ENCODE data around the gene TSGA10IP.

TSGA10IP gene

DNA sequence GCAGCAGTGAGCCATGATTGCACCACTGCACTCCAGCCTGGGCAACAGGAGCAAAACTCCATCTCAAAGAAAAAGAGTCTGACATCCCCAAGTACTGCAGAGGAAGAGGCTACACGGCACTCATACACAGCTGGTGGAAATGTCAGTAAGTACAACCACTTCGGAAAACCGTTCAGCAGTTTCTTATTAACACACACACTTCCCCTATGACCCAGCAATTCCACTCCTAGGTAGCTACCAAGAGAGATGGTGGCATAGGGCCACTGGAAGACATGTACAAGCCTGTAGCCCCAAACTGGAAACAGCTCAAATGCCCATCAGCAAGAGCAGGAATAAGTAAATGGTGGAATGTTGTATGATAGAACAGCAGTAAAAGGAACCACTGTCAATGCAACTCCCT, 22.7 kb upstream of the TSGA10IP start:
- no peaks in the 10 kb centered on the region for H3K27me3 ChIP-seq (ENCODE audit: control insufficient read depth in 3 of 3, insufficient read depth in 3 of 3, low read depth in 1 of 3, low read length in 3 of 3)
- H2AK5ac ChIP-seq (ENCODE audit: low read depth, low read length): no peak overlapping the region
- H3K4me1 ChIP-seq (ENCODE audit: control insufficient read depth in 2 of 2, insufficient read depth in 1 of 2, low read depth in 1 of 2, low read length in 2 of 2): peaks cover 15 to 16% of the 10 kb centered on the region in 2 donors
- no peak overlapping the region for H3K9ac ChIP-seq (ENCODE audit: low read depth, low read length, poor library complexity)
- no CpG with 5 or more reads among the region's 3 CpGs for WGBS, 2 donors (ENCODE audit: extremely low coverage in 2 of 2, insufficient read length in 2 of 2, insufficient replicate concordance in 1 of 2)
- H2BK15ac ChIP-seq (ENCODE audit: low read length): no peak overlapping the region
- no peak overlapping the region for H3K4me3 ChIP-seq (ENCODE audit: low read length in 2 of 2)
- H3K23ac ChIP-seq (ENCODE audit: low read depth, low read length, poor library complexity): no peak overlapping the region
- no peak overlapping the region for H3K4ac ChIP-seq (ENCODE audit: low read length)
- no peaks in the 10 kb centered on the region for H3K9me3 ChIP-seq (replicated peaks in 1 of 2; ENCODE audit: control insufficient read depth in 2 of 2, insufficient read depth in 1 of 2, low read depth in 1 of 2, low read length in 2 of 2)
- H3K27ac ChIP-seq (replicated peaks; ENCODE audit: low read length): no peak overlapping the region
- H3K14ac ChIP-seq (ENCODE audit: low read length): no peak overlapping the region
- H2BK120ac ChIP-seq (ENCODE audit: low read depth, low read length): no peak overlapping the region
- peaks cover 14 to 36% of the 10 kb centered on the region in 2 donors for H3K36me3 ChIP-seq (replicated peaks in 1 of 2; ENCODE audit: control insufficient read depth in 2 of 2, insufficient read depth in 2 of 2, low read length in 2 of 2)
- no peak overlapping the region for H3K18ac ChIP-seq (ENCODE audit: low read length)
- peaks cover 21% of the 10 kb centered on the region for H3K79me1 ChIP-seq (ENCODE audit: low read depth, low read length)
- H3K4me2 ChIP-seq (ENCODE audit: insufficient read depth, low read length, poor library complexity, severe bottlenecking): no peak overlapping the region
- H4K91ac ChIP-seq (ENCODE audit: low read depth, low read length, poor library complexity): no peak overlapping the region
- no peak for DNase-seq (ENCODE audit: low spot score)
- H2BK5ac ChIP-seq (ENCODE audit: low read length): no peak overlapping the region
- H2AFZ ChIP-seq (ENCODE audit: low read length): no peak overlapping the region
- no peak overlapping the region for H2BK12ac ChIP-seq (ENCODE audit: low read length)
- H4K8ac ChIP-seq (ENCODE audit: low read depth, low read length): no peak overlapping the region

DNA sequence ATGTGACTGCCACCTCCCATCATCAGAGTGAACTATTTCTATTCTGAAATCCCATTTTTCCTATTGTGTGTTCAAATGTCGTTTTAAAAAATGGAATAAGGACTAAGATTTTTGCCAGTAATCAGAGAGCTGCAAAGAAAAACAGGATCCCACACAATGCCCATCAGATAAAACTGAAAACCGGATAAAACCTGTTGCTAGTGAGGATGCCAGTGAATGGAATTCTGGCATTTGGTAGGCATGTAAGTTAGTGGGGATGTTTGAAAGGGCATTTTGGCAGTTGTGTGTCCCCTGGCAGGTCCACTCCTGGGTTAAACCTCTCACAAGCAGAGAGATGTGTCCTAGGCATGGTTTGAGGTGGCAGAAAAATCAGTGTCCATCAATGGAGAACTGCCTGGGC, 19.9 kb upstream of the TSGA10IP start:
- Histone ChIP-seq H2AFZ (ENCODE audit: low read length) (no peak overlapping the region), H4K8ac (ENCODE audit: low read depth, low read length) (no peak overlapping the region), H3K27me3 (ENCODE audit: control insufficient read depth in 3 of 3, insufficient read depth in 3 of 3, low read depth in 1 of 3, low read length in 3 of 3) (no peaks in the 10 kb centered on the region), H3K4me1 (ENCODE audit: control insufficient read depth in 2 of 2, insufficient read depth in 1 of 2, low read depth in 1 of 2, low read length in 2 of 2) (peaks cover 3 to 9% of the 10 kb centered on the region in 2 donors), H4K91ac (ENCODE audit: low read depth, low read length, poor library complexity) (no peak overlapping the region), H3K79me1 (ENCODE audit: low read depth, low read length) (peaks cover 5% of the 10 kb centered on the region), H3K18ac (ENCODE audit: low read length) (no peak overlapping the region), H2BK120ac (ENCODE audit: low read depth, low read length) (no peak overlapping the region), H3K4me2 (ENCODE audit: insufficient read depth, low read length, poor library complexity, severe bottlenecking) (no peak overlapping the region), H3K27ac (replicated peaks; ENCODE audit: low read length) (no peak overlapping the region), H2BK15ac (ENCODE audit: low read length) (no peak overlapping the region), H3K9me3 (replicated peaks in 1 of 2; ENCODE audit: control insufficient read depth in 2 of 2, insufficient read depth in 1 of 2, low read depth in 1 of 2, low read length in 2 of 2) (no peaks in the 10 kb centered on the region), H3K4me3 (ENCODE audit: low read length in 2 of 2) (peak overlapping the region in 1 of 2 donors; percentile 64), H3K4ac (ENCODE audit: low read length) (no peak overlapping the region), H3K9ac (ENCODE audit: low read depth, low read length, poor library complexity) (no peak overlapping the region), H2AK5ac (ENCODE audit: low read depth, low read length) (no peak overlapping the region), H2BK5ac (ENCODE audit: low read length) (no peak overlapping the region), H3K14ac (ENCODE audit: low read length) (no peak overlapping the region), H3K36me3 (replicated peaks in 1 of 2; ENCODE audit: control insufficient read depth in 2 of 2, insufficient read depth in 2 of 2, low read length in 2 of 2) (peaks cover 14 to 31% of the 10 kb centered on the region in 2 donors), H3K23ac (ENCODE audit: low read depth, low read length, poor library complexity) (no peak overlapping the region), H2BK12ac (ENCODE audit: low read length) (no peak overlapping the region)
- no CpG with 5 or more reads among the region's 2 CpGs for WGBS, 2 donors (ENCODE audit: extremely low coverage in 2 of 2, insufficient read length in 2 of 2, insufficient replicate concordance in 1 of 2)
- DNase-seq (ENCODE audit: low spot score): no peak

DNA sequence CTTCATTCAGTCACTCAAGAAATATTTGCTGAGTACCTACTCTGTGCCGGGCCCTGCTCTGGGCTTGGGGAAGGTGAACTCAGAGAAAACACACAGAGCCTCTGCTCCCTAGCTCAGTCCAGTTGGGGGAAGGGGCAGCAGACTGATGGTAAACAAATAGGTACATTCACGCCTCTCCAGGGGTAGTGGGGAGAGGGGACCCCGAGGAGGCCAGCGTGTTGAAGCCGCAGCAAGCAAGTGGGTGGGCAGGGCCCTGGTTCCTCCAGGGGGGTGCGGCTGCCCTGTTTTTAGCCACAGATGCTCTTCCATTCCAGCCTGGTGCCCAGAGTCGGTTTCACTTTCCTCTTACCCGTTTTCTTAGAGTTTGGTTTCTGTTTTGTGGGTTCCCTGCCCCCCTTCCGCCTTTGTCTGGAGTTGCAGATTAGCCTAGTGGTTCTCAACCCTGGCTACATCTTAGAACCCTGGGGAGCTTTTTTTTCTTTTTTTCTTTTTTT, 17.3 kb upstream of the TSGA10IP start:
- no peak overlapping the region for H2BK15ac ChIP-seq (ENCODE audit: low read length)

DNA sequence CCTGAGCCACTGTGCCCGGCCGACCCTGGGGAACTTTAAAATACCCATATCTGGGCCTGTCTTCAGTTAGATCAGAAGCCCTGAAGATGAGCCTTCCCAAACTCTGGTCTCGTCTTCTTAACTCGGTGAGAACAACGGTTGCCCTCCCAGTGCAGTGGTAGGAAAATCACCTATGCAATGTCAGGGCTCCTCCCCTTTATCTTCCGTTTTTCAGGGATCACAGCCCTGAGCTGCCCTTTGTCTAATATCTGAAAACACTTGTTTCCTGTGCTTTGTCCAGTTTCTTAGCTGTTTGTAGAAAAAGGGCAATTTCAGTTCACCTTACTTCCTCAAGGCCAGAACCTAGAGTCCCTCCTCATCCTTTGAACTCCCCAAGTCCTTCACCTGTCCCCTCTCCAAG, 16.6 kb upstream of the TSGA10IP start:
- peak overlapping the region; percentile 75 for H2AK5ac ChIP-seq (ENCODE audit: low read depth, low read length)
- H3K4ac ChIP-seq (ENCODE audit: low read length): no peak overlapping the region
- H3K23ac ChIP-seq (ENCODE audit: low read depth, low read length, poor library complexity): no peak overlapping the region
- H3K4me2 ChIP-seq (ENCODE audit: insufficient read depth, low read length, poor library complexity, severe bottlenecking): no peak overlapping the region
- H2BK120ac ChIP-seq (ENCODE audit: low read depth, low read length): no peak overlapping the region
- H3K79me1 ChIP-seq (ENCODE audit: low read depth, low read length): no peaks in the 10 kb centered on the region
- H2BK5ac ChIP-seq (ENCODE audit: low read length): no peak overlapping the region
- H3K27me3 ChIP-seq (ENCODE audit: control insufficient read depth in 3 of 3, insufficient read depth in 3 of 3, low read depth in 1 of 3, low read length in 3 of 3): no peaks in the 10 kb centered on the region
- no peak overlapping the region for H3K27ac ChIP-seq (replicated peaks; ENCODE audit: low read length)
- H3K36me3 ChIP-seq (replicated peaks in 1 of 2; ENCODE audit: control insufficient read depth in 2 of 2, insufficient read depth in 2 of 2, low read length in 2 of 2): peaks cover 3% of the 10 kb centered on the region in 2 donors
- no peak overlapping the region for H2BK15ac ChIP-seq (ENCODE audit: low read length)
- no peaks in the 10 kb centered on the region for H3K9me3 ChIP-seq (replicated peaks in 1 of 2; ENCODE audit: control insufficient read depth in 2 of 2, insufficient read depth in 1 of 2, low read depth in 1 of 2, low read length in 2 of 2)
- no peak overlapping the region for H3K18ac ChIP-seq (ENCODE audit: low read length)
- H3K14ac ChIP-seq (ENCODE audit: low read length): no peak overlapping the region
- H3K4me1 ChIP-seq (ENCODE audit: control insufficient read depth in 2 of 2, insufficient read depth in 1 of 2, low read depth in 1 of 2, low read length in 2 of 2): peaks cover 0 to 11% of the 10 kb centered on the region in 2 donors
- DNase-seq (ENCODE audit: low spot score): no peak
- no peak overlapping the region for H3K4me3 ChIP-seq (ENCODE audit: low read length in 2 of 2)
- no peak overlapping the region for H3K9ac ChIP-seq (ENCODE audit: low read depth, low read length, poor library complexity)
- no peak overlapping the region for H2BK12ac ChIP-seq (ENCODE audit: low read length)
- H4K91ac ChIP-seq (ENCODE audit: low read depth, low read length, poor library complexity): no peak overlapping the region
- WGBS, 2 donors (ENCODE audit: extremely low coverage in 2 of 2, insufficient read length in 2 of 2, insufficient replicate concordance in 1 of 2): no CpG with 5 or more reads among the region's 6 CpGs
- H4K8ac ChIP-seq (ENCODE audit: low read depth, low read length): no peak overlapping the region
- H2AFZ ChIP-seq (ENCODE audit: low read length): peak overlapping the region; percentile 65

More for the DNA sequence above, 17.3 kb upstream of the TSGA10IP start:
- Histone ChIP-seq H2BK120ac (ENCODE audit: low read depth, low read length) (no peak overlapping the region), H2AK5ac (ENCODE audit: low read depth, low read length) (peak overlapping the region; percentile 79), H3K23ac (ENCODE audit: low read depth, low read length, poor library complexity) (no peak overlapping the region), H3K14ac (ENCODE audit: low read length) (no peak overlapping the region), H3K79me1 (ENCODE audit: low read depth, low read length) (no peaks in the 10 kb centered on the region), H3K4me2 (ENCODE audit: insufficient read depth, low read length, poor library complexity, severe bottlenecking) (no peak overlapping the region), H3K4me3 (ENCODE audit: low read length in 2 of 2) (no peak overlapping the region), H3K36me3 (replicated peaks in 1 of 2; ENCODE audit: control insufficient read depth in 2 of 2, insufficient read depth in 2 of 2, low read length in 2 of 2) (peaks cover 3 to 10% of the 10 kb centered on the region in 2 donors), H2BK12ac (ENCODE audit: low read length) (no peak overlapping the region), H3K18ac (ENCODE audit: low read length) (no peak overlapping the region), H4K8ac (ENCODE audit: low read depth, low read length) (no peak overlapping the region), H4K91ac (ENCODE audit: low read depth, low read length, poor library complexity) (no peak overlapping the region), H2BK5ac (ENCODE audit: low read length) (no peak overlapping the region), H3K4me1 (ENCODE audit: control insufficient read depth in 2 of 2, insufficient read depth in 1 of 2, low read depth in 1 of 2, low read length in 2 of 2) (peaks cover 0 to 11% of the 10 kb centered on the region in 2 donors), H2AFZ (ENCODE audit: low read length) (peak overlapping the region; percentile 20), H3K9ac (ENCODE audit: low read depth, low read length, poor library complexity) (no peak overlapping the region), H3K27me3 (ENCODE audit: control insufficient read depth in 3 of 3, insufficient read depth in 3 of 3, low read depth in 1 of 3, low read length in 3 of 3) (no peaks in the 10 kb centered on the region), H3K27ac (replicated peaks; ENCODE audit: low read length) (peak overlapping the region; percentile 22), H3K4ac (ENCODE audit: low read length) (no peak overlapping the region), H3K9me3 (replicated peaks in 1 of 2; ENCODE audit: control insufficient read depth in 2 of 2, insufficient read depth in 1 of 2, low read depth in 1 of 2, low read length in 2 of 2) (no peaks in the 10 kb centered on the region)
- WGBS, 2 donors (ENCODE audit: extremely low coverage in 2 of 2, insufficient read length in 2 of 2, insufficient replicate concordance in 1 of 2): no CpG with 5 or more reads among the region's 9 CpGs
- no peak for DNase-seq (ENCODE audit: low spot score)
